ENCODE data around the gene MEPCE. TPM values are rescaled to one million over a fixed set of nuclear protein-coding genes. Genes with fewer than 3 reads are reported as not detected.

Gene MEPCE
- total RNA-seq, 4 donors from 2014 or later: 27.9 to 34.2 (median 30.8) TPM

DNA sequence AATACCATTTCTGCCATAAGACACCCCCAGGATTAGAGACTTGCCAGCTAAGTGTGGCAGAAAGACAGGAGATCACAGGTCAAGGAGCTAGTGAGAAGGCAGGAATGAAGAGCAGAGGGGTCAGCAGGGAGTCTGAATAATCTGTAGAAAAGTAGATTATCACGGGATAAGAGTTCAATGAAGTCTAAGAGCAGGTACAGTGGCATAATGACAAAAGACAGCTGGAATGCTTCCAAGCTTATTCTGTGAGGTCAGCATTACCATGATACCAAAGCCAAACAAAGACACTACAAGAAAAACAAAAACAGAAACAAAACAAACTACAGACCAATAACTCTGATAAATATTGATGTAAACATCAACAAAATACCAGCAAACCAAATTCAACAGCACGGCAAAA lies 35.6 kb upstream of the MEPCE start:
- no peaks in the 10 kb centered on the region for H3K4me1 ChIP-seq
- H3K27me3 ChIP-seq: peaks cover 5% of the 10 kb centered on the region
- 59 to 65% methylated on average over 2 of the region's 2 CpGs for WGBS, 2 donors (ENCODE audit: low coverage in 1 of 2)
- H3K27ac ChIP-seq: no peak overlapping the region
- TF ChIP-seq, protein P1, sequence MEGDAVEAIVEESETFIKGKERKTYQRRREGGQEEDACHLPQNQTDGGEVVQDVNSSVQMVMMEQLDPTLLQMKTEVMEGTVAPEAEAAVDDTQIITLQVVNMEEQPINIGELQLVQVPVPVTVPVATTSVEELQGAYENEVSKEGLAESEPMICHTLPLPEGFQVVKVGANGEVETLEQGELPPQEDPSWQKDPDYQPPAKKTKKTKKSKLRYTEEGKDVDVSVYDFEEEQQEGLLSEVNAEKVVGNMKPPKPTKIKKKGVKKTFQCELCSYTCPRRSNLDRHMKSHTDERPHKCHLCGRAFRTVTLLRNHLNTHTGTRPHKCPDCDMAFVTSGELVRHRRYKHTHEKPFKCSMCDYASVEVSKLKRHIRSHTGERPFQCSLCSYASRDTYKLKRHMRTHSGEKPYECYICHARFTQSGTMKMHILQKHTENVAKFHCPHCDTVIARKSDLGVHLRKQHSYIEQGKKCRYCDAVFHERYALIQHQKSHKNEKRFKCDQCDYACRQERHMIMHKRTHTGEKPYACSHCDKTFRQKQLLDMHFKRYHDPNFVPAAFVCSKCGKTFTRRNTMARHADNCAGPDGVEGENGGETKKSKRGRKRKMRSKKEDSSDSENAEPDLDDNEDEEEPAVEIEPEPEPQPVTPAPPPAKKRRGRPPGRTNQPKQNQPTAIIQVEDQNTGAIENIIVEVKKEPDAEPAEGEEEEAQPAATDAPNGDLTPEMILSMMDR (IDR thresholded peaks at IDR 0.05): no peak
- TF ChIP-seq EP300 (IDR thresholded peaks at IDR 0.05) (no peak), POLR2AphosphoS5 (IDR thresholded peaks at IDR 0.05) (no peak), POLR2A (IDR thresholded peaks at IDR 0.05) (no peak)
- ATAC-seq: no peak
- H3K9me3 ChIP-seq: no peaks in the 10 kb centered on the region
- no peaks in the 10 kb centered on the region for H3K36me3 ChIP-seq
- H3K4me3 ChIP-seq: no peak overlapping the region

DNA sequence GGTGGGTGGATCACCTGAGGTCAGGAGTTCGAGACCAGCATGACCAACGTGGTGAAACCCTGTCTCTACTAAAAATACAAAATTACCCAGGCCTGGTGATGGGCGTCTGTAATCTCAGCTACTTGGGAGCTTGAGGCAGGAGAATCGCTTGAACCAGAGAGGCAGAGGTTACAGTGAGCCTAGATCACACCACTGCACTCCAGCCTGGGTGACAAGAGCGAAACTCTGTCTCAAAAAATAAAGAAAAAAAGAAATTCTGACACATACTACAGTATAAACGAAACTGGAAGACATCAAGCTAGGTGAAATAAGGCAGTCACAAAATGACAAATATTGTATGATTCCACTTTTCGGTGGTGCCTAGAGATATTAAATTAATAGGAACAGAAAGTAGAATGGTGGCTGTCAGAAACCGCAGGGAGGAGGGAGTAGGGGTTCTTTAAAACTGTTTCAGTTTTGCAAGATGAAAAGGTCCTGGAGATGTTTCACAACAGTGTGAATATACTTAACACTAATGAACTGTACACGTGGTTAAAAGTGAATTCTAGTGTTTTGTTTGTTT lies 33.1 kb upstream of the MEPCE start:
- no peak overlapping the region for H3K4me3 ChIP-seq
- peaks cover 5% of the 10 kb centered on the region for H3K27me3 ChIP-seq
- H3K36me3 ChIP-seq: no peaks in the 10 kb centered on the region
- no peak for ATAC-seq
- no peaks in the 10 kb centered on the region for H3K9me3 ChIP-seq
- no peak for TF ChIP-seq POLR2AphosphoS5 (IDR thresholded peaks at IDR 0.05)
- TF ChIP-seq, protein P1 (IDR thresholded peaks at IDR 0.05): no peak
- no peak for TF ChIP-seq POLR2A (IDR thresholded peaks at IDR 0.05)
- H3K4me1 ChIP-seq: no peaks in the 10 kb centered on the region
- H3K27ac ChIP-seq: no peak overlapping the region
- WGBS, 2 donors (ENCODE audit: low coverage in 1 of 2): 67 to 70% methylated on average over 6 to 8 of the region's 9 CpGs

DNA sequence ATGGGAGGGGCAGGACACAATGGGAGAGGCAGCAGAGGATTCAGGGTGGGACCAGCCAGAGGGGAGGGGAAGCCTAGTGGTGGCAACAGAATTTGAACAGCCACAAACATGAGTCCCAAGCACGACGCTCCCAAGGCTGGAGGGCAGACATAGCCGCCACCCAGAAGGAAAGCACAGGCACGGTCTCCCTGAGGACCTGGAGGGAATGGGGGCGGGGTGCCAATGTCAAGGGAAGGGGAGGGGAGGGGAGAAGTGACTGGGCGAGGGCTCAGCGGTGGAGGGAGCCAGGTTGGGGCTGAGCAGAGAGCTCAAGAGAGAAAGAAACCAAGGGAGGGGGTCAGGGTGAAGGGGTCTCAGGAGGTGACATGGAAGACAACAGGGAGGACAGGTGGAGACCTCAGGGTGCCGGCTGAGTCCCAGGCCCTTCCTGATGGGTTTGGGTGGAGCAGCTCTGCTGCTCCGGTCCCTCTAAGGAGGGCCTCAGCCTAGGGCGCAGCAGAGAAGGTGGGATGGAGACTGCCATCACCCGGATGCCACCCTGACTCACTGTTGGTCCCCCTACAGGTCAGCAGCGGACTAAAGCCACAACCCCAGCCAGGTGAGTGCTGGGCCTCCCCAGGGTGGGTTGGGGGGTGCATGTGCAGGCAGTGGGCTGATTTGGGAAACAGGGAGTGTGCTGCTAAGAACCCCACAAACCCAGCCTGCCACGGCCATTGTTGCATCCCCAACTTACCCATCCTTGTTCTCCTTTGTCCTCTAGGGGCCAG lies 32.1 kb upstream of the MEPCE start:
- no peak for ATAC-seq
- 54 to 56% methylated on average over 5 to 8 of the region's 13 CpGs for WGBS, 2 donors (ENCODE audit: low coverage in 1 of 2)
- no peak overlapping the region for H3K4me3 ChIP-seq
- H3K36me3 ChIP-seq: peaks cover 0 to 3% of the 10 kb centered on the region in 2 donors
- H3K9me3 ChIP-seq: no peaks in the 10 kb centered on the region
- H3K27ac ChIP-seq: no peak overlapping the region
- H3K27me3 ChIP-seq: no peaks in the 10 kb centered on the region
- no peak for TF ChIP-seq EP300 (IDR thresholded peaks at IDR 0.05)
- TF ChIP-seq POLR2A (IDR thresholded peaks at IDR 0.05): no peak
- TF ChIP-seq POLR2AphosphoS5 (IDR thresholded peaks at IDR 0.05): no peak
- TF ChIP-seq, protein P1 (IDR thresholded peaks at IDR 0.05): no peak
- no peaks in the 10 kb centered on the region for H3K4me1 ChIP-seq

DNA sequence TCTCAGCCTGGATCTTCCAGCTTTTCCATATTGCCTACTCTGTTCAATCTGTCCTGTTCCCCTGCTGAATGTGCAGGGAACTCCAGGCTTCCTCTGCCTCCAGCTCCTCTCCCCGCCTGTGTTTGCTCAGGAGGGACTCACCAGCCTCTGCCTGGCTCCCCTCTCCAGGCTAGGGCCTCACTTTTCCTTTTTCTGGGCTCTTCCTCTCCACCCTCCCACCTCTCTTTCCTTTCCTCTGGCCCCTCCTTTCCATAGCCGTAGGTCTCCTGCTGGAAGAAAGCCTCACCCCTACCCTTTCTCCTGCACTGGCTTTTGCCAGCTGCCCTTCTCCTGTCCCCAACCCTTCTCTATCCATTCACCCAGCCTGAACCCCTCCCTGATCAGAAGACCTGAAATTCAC lies 31.4 kb upstream of the MEPCE start:
- TF ChIP-seq POLR2A (IDR thresholded peaks at IDR 0.05) (no peak), POLR2AphosphoS5 (IDR thresholded peaks at IDR 0.05) (no peak), EP300 (IDR thresholded peaks at IDR 0.05) (no peak)
- TF ChIP-seq, protein P1 (IDR thresholded peaks at IDR 0.05): no peak
- H3K27me3 ChIP-seq: no peaks in the 10 kb centered on the region
- H3K9me3 ChIP-seq: no peaks in the 10 kb centered on the region
- WGBS, 2 donors (ENCODE audit: low coverage in 1 of 2): 40 to 50% methylated on average over 1 to 2 of the region's 2 CpGs
- no peak overlapping the region for H3K4me3 ChIP-seq
- H3K4me1 ChIP-seq: no peaks in the 10 kb centered on the region
- no peak overlapping the region for H3K27ac ChIP-seq
- peaks cover 0 to 6% of the 10 kb centered on the region in 2 donors for H3K36me3 ChIP-seq
- ATAC-seq: no peak

DNA sequence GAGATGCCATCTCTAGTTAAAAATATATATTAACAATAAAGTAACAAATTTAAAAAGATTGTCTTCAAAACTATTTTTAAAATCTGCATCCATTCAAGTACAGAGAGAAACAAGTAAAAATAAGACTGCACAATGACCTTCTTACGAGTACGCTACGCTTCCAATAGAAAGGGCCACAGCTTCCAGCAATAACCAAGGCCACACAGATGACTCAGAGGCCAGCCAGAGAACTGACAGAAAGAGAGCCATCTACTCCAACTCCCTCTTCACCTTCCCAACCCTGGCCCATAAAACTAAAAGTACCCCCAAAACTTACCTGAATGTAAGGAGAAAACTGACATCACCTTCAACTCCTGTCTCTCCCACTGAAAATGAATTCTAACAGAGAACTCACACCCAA lies 29.6 kb upstream of the MEPCE start:
- no peak for TF ChIP-seq POLR2AphosphoS5 (IDR thresholded peaks at IDR 0.05)
- no peak for TF ChIP-seq POLR2A (IDR thresholded peaks at IDR 0.05)
- TF ChIP-seq, protein P1 (IDR thresholded peaks at IDR 0.05): no peak
- TF ChIP-seq EP300 (IDR thresholded peaks at IDR 0.05): no peak
- ATAC-seq: no peak
- H3K27ac ChIP-seq: no peak overlapping the region
- no peaks in the 10 kb centered on the region for H3K9me3 ChIP-seq
- no peak overlapping the region for H3K4me3 ChIP-seq
- no peaks in the 10 kb centered on the region for H3K4me1 ChIP-seq
- H3K27me3 ChIP-seq: no peaks in the 10 kb centered on the region
- 94 to 100% methylated on average over 3 of the region's 3 CpGs for WGBS, 2 donors (ENCODE audit: low coverage in 1 of 2)
- peaks cover 0 to 8% of the 10 kb centered on the region in 2 donors for H3K36me3 ChIP-seq

Measured in gastroesophageal sphincter (tissue), 4 donors.